Spinal cord (tissue), 10 donors: ENCODE measurements around the gene MTREX. TPM values are rescaled to one million over a fixed set of nuclear protein-coding genes. Genes with fewer than 3 reads are reported as not detected.
A peak's percentile ranks its signal among the peaks of the same experiment; 100 is the strongest.

Source experiments
- DNase-seq, 6 donors: peaks; one replicate each; pipeline versions ENCODE4 v3.0.0 to v3.0.0-alpha.2; 2013 to 2015; ENCODE audit warnings: low spot score in 6 of 6, low read depth in 4 of 6
- H3K27ac ChIP-seq: one replicate; pipeline ENCODE4 v1.5.1; 2013; ENCODE audit warnings: low read depth, low read length, control low read depth
- H3K27me3 ChIP-seq: one replicate; pipeline ENCODE4 v1.6.1; 2013; ENCODE audit warnings: low read length; ENCODE audit not compliant: control insufficient read depth, insufficient read depth
- H3K36me3 ChIP-seq: one replicate; pipeline ENCODE4 v1.6.1; 2013; ENCODE audit warnings: low read length; ENCODE audit not compliant: control insufficient read depth, insufficient read depth
- H3K4me1 ChIP-seq: one replicate; pipeline ENCODE4 v1.6.1; 2013; ENCODE audit warnings: low read length; ENCODE audit not compliant: control insufficient read depth, insufficient read depth
- H3K4me3 ChIP-seq: one replicate; pipeline ENCODE4 v1.5.1; 2013; ENCODE audit warnings: low read depth, low read length, control low read depth
- H3K9me3 ChIP-seq: one replicate; pipeline ENCODE4 v1.6.1; 2013; ENCODE audit warnings: low read length; ENCODE audit not compliant: control insufficient read depth, insufficient read depth
- WGBS: methylation state at CpG from one replicate; pipeline ENCODE4 v1.1.5; 2013; ENCODE audit warnings: missing lambda C conversion rate; ENCODE audit not compliant: insufficient coverage; 5-methylcytosine and 5-hydroxymethylcytosine counted together
- polyA plus RNA-seq, 2 donors: library from polyadenylated mRNA; unstranded; fragments of 120-200 nt; gene quantifications; one replicate each; pipeline ENCODE4 v1.2.1, GENCODE V29; 2013; ENCODE audit not compliant: insufficient read length in 2 of 2
- total RNA-seq, 2 donors: library from RNA; depleted of rRNA in 1 of 2; stranded (reverse); fragments of 120-200 nt in 1 of 2; fragments of >200 nt in 1 of 2; gene quantifications; one replicate each; pipeline versions ENCODE4 v1.2.3 to v1.2.4, GENCODE V29; 2013 to 2014
- donor health status: healthy.

Gene MTREX
- total and polyA plus RNA-seq, 4 donors = 58.9 to 92.6 (median 71.3) TPM

- no peaks in the 10 kb centered on the region for H3K9me3 ChIP-seq
- H3K27ac ChIP-seq = no peak overlapping the region
- H3K4me1 ChIP-seq = no peaks in the 10 kb centered on the region
- H3K36me3 ChIP-seq = peaks cover 7% of the 10 kb centered on the region
- H3K27me3 ChIP-seq = no peaks in the 10 kb centered on the region
- H3K4me3 ChIP-seq = no peak overlapping the region
- WGBS = 94% methylated on average over 3 of the region's 4 CpGs
- DNase-seq = no peak
These were observed 56.8 kb downstream of the MTREX start for GRCh38 chr5:55364537-55365055.

DNA sequence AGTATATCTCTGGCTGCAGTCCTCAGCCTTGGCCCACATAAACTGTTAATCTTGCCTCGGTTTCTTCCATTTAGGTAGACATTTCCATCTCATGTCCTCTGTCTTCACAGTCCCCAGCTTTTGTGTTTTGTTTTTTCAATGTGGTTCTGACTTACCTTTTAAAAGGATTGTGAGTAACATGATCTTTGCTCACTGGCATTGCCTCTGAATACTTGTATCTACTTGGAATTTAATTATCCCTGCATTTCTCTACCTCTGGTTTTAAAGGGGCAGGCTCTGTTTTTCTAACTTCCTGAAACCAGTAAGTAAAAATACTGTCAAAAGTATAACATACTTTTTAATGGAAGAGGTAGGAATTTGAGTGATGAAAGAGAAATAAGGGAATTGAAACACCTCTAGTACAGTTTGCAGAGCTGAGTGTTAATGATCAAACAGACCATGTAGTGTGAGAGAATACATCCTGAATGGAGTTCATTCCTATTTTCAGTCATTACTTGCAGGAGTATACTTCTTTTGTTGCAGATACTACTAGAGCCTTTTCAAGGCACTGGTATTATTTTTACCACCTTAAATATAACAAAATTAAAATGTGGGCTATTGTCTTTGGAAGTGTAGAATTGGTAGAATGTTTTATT is 62.6 kb downstream of the MTREX start:
- Histone ChIP-seq H3K27ac (no peak overlapping the region), H3K4me1 (no peaks in the 10 kb centered on the region), H3K27me3 (no peaks in the 10 kb centered on the region), H3K36me3 (peaks cover 14% of the 10 kb centered on the region), H3K4me3 (no peak overlapping the region), H3K9me3 (peaks cover 2% of the 10 kb centered on the region)
- DNase-seq = no peak
- 100% methylated on average over 1 of the region's 1 CpG for WGBS

DNA sequence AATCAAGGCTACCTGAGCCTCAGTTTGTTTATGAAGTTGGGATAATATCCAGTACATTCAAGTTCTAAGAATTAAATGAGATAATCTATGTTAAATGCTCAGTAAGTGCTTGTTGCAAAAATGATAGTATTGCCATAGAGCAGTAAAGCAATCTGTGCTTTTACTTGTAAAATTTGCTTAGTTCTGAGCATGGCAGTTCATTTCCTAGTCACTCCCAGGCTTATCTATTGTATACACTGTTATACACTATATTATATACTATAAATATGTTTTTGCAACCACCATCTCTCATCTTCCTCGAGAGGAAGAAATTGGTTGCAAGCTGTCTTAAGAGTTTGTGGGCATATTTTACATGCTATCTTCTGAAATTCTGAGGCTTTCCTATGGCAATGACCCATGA is 63.4 kb downstream of the MTREX start:
- Histone ChIP-seq H3K9me3 (peaks cover 2% of the 10 kb centered on the region), H3K36me3 (peaks cover 11% of the 10 kb centered on the region), H3K4me3 (no peak overlapping the region), H3K27ac (no peak overlapping the region), H3K4me1 (no peaks in the 10 kb centered on the region), H3K27me3 (no peaks in the 10 kb centered on the region)
- DNase-seq = no peak
- no CpG with 5 or more reads among the region's 1 CpG for WGBS

DNA sequence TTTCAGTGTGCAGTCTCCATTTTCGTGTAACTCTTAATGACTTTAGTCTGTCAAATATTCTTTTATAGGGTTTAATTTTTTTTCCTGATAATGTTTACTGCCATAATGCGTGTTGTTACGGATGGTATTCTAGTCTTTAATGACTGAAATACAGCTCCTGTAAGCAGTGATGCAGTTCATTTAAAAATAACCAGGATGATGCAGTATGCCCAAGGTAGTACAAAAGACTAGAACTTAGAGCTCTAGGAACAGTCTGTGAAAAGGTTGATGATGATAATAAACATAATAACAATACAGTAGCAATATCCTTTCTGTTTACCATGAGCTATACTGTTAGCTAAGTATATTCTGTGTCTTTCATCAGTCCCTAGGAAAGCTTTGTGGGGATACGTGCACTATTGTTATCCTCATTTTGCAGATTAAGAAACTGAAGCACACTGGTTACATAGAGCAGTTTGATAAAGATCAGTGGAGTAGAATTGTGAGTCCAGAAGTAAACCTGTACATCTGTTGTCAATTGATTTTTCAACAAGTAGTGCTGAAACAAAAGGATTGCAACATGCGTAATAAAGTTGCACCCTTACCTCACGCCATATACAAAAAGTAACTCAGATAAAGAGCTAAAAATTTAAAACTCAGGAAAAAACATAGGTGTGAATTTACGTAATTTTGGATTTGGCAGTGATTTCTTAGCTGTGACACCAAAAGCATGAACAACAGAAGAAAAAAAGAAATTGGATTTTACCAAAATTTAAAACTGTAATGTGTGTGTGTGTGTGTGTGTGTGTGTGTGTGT is 64.5 kb downstream of the MTREX start:
- peaks cover 7% of the 10 kb centered on the region for H3K36me3 ChIP-seq
- no peaks in the 10 kb centered on the region for H3K4me1 ChIP-seq
- H3K27me3 ChIP-seq = no peaks in the 10 kb centered on the region
- DNase-seq = no peak
- H3K4me3 ChIP-seq = no peak overlapping the region
- H3K27ac ChIP-seq = no peak overlapping the region
- peaks cover 2% of the 10 kb centered on the region for H3K9me3 ChIP-seq
- WGBS = 100% methylated on average over 2 of the region's 7 CpGs

- no peaks in the 10 kb centered on the region for H3K4me1 ChIP-seq
- no peak overlapping the region for H3K27ac ChIP-seq
- H3K9me3 ChIP-seq = no peaks in the 10 kb centered on the region
- WGBS = no CpG with 5 or more reads among the region's 1 CpG
- peaks cover 17% of the 10 kb centered on the region for H3K36me3 ChIP-seq
- no peaks in the 10 kb centered on the region for H3K27me3 ChIP-seq
- DNase-seq = no peak
- no peak overlapping the region for H3K4me3 ChIP-seq
These were observed 70.0 kb downstream of the MTREX start for GRCh38 chr5:55377810-55378209.

- Histone ChIP-seq H3K4me3 (no peak overlapping the region), H3K9me3 (peaks cover 3% of the 10 kb centered on the region), H3K27ac (no peak overlapping the region), H3K27me3 (no peaks in the 10 kb centered on the region), H3K36me3 (peaks cover 13% of the 10 kb centered on the region), H3K4me1 (no peaks in the 10 kb centered on the region)
- DNase-seq = no peak
These were observed 75.5 kb downstream of the MTREX start for GRCh38 chr5:55383254-55383653.

- H3K4me1 ChIP-seq = no peaks in the 10 kb centered on the region
- H3K4me3 ChIP-seq = no peak overlapping the region
- peaks cover 13% of the 10 kb centered on the region for H3K36me3 ChIP-seq
- no peak overlapping the region for H3K27ac ChIP-seq
- H3K27me3 ChIP-seq = no peaks in the 10 kb centered on the region
- no CpG with 5 or more reads among the region's 2 CpGs for WGBS
- H3K9me3 ChIP-seq = peaks cover 3% of the 10 kb centered on the region
- no peak for DNase-seq
These were observed 76.3 kb downstream of the MTREX start for GRCh38 chr5:55384072-55384471.

DNA sequence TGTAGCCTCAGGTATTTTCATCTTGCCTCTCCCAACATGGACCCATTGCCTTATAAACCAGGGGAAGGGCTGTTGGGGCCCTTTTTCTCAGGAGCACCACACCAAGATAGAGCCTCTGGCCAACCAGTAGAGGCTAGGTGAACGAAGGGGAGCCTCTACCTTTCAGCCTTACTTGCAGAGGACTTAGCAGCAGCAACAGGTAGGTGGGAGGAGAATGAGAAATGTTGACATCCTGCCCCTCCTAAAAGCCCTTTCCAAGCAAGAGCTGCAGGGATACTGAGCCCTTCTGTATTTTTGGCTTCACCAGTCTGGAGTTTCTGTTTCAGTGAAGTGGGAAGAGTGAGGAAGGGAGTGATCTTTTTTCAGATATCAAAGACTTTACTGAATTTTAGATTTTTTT is 77.4 kb downstream of the MTREX start:
- DNase-seq = no peak
- H3K4me3 ChIP-seq = no peak overlapping the region
- peaks cover 3% of the 10 kb centered on the region for H3K9me3 ChIP-seq
- H3K27ac ChIP-seq = no peak overlapping the region
- H3K27me3 ChIP-seq = no peaks in the 10 kb centered on the region
- H3K4me1 ChIP-seq = no peaks in the 10 kb centered on the region
- H3K36me3 ChIP-seq = peaks cover 3% of the 10 kb centered on the region
- no CpG with 5 or more reads among the region's 1 CpG for WGBS

GRCh38 chr5:55385846-55386245 is 78.1 kb downstream of the MTREX start:
- Histone ChIP-seq H3K27me3 (no peaks in the 10 kb centered on the region), H3K27ac (no peak overlapping the region), H3K36me3 (peaks cover 3% of the 10 kb centered on the region), H3K4me1 (no peaks in the 10 kb centered on the region), H3K9me3 (peaks cover 3% of the 10 kb centered on the region), H3K4me3 (no peak overlapping the region)
- DNase-seq = no peak
- no CpG with 5 or more reads among the region's 3 CpGs for WGBS

GRCh38 chr5:55386356-55386755 is 78.6 kb downstream of the MTREX start:
- peaks cover 3% of the 10 kb centered on the region for H3K9me3 ChIP-seq
- no peaks in the 10 kb centered on the region for H3K4me1 ChIP-seq
- no peak overlapping the region for H3K4me3 ChIP-seq
- no peaks in the 10 kb centered on the region for H3K27me3 ChIP-seq
- peak in 1 of 6 donors; percentile 36 for DNase-seq
- no CpG with 5 or more reads among the region's 1 CpG for WGBS
- H3K27ac ChIP-seq = no peak overlapping the region
- peaks cover 7% of the 10 kb centered on the region for H3K36me3 ChIP-seq
